DOHH2 (cell line): ENCODE measurements around the gene RPUSD1.

Source experiments
- CTCF ChIP-seq: fragments of 200-600 bp; sonication (generic); IDR thresholded peaks from one replicate; pipeline ENCODE4 v1.5.1; 2014; ENCODE audit warnings: antibody characterized with exemption, mild to moderate bottlenecking, low read depth, low read length; ENCODE audit not compliant: poor library complexity, severe bottlenecking
- EZH2phosphoT487 ChIP-seq: fragments of 200-600 bp; sonication (generic); IDR thresholded peaks from 2 replicates; pipeline ENCODE4 v1.6.1; 2017; ENCODE audit warnings: borderline replicate concordance, mild to moderate bottlenecking, antibody characterized with exemption, low read length, moderate library complexity, mixed read lengths

- TF ChIP-seq CTCF (no peak), EZH2phosphoT487 (no peak)
Measured at GRCh38 chr16:803754-804080, 15.5 kb upstream of the RPUSD1 start.
